CD1c-positive myeloid dendritic cell (primary cell): ENCODE data around the gene RIMS3.

ENCODE experiments used
- DNase-seq: peaks from one replicate; pipeline ENCODE4 v3.0.0-alpha.2; 2016; ENCODE audit errors: extremely low spot score

The RIMS3 gene

DNA sequence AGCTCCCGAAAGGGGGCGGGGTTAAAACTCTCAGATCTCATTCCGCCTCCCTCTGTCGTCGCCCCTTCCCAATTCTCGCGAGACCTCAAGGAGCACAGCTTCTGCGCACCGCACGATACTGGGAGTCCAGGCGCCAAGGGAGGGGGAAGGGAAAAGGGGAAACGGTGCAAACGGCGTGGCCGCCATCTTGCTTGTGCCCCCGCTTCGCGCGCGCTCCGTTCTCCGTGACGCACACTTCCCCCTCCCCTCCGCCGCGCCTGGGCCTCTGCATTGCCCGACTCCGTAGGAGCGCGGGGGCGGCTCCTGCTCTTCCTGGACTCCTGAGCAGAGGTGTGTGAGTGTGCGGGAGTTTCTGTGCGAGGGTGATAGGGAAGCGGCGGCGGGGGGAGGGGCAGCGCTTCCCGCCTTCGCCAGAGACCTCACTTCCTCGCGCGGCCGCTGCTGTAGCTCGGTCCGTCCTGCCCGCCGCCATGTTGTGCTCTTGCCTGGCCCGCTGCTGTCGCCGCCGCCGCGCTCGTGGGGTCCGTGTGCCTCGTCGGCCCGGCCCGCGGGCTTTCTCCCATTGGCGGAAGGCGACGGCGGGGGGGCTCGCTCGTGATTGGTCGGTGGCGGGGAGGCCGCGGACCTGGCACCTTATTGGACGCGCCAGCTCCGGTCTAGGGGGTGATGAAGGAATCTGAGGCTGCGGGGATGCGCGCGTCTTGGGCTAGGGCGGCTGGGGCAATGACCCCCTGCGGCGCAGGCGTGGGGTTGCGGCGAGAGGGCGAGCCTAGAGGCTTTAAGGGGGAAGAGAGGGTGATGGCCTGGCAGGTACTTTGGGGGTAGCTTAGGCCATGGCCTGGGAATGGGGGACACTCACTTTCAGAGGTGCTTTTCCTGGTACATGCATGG, 26.3 kb upstream of the RIMS3 start, which contains the start of gene NFYC:
NFYC (plus strand) TSS at position 167 of the 891 bp plus-strand sequence. CDS start 47,140 bp downstream, outside the sequence.
- DNase-seq, result peak; percentile 100

DNA sequence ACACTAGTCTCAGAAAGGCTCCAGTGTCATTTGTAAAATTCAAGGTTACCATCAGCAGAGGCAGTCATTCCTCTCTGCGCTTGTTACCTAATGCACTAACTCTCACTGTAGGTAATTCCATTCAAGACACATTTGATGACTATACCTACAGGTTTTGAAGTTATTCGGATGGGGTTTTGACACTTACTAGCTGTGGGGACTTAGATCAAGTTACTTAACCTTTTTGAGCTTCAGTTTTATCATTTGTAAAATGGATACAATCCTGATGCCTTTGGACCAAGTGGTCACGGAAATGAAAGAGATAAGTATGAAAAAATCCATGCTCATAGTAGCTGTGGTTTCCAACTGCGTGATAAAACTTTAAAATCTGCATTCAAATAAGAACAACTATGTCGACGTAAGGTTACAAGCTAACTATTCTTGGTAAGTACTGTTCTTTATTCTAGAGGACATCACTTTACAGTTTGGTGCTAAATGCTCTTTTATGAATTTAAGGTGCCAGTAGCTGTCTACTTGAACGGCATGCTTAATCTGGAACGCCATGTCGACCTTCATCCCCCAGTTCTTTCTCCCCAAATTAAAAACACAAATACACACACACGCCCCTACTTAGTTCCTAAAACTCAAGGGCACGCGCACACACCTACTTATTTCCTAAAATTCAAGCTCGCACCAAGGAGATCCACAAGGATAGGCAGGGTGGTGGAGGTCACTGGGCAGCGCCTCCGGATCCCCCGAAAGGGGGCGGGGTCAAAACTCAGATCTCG, 25.5 kb upstream of the RIMS3 start:
- DNase-seq, result no peak

DNA sequence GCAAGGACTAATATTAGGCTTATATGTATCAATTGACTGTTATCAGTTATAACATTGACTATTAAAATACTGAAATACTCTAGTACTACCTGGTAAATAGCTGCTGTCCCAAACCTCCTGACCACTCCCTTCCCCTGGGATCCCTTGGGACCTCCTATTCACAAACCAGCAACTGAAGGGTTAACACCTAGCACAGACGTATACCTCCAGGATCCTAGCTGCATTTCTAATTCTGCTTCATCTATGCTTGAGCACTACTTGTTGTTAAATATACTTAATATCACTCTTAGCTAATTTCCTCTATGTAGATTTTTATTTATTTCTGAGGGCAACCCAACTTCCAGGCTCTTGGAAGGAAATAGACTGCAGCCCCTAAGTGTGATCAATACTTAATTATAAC, 24.3 kb upstream of the RIMS3 start:
- DNase-seq, result no peak

DNA sequence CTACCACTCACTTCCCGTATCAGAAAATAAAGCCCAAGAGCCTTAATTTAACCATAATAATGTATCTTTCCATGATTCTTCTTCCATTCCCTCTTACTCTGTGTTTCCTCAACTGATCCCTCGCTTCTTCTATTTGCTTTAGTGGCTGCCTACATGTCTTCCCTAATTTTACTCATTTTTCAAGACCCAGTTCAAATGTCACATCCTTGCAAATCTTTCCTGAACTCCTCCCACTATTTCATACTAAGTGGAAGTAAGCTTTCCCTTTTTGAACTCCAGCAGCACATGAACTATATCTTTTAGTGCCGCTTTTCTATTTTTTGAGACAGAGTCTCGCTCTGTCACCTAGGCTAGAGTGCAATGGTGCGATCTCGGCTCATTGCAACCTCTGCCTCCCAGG, 22.2 kb upstream of the RIMS3 start:
- peak; percentile 26 for DNase-seq

DNA sequence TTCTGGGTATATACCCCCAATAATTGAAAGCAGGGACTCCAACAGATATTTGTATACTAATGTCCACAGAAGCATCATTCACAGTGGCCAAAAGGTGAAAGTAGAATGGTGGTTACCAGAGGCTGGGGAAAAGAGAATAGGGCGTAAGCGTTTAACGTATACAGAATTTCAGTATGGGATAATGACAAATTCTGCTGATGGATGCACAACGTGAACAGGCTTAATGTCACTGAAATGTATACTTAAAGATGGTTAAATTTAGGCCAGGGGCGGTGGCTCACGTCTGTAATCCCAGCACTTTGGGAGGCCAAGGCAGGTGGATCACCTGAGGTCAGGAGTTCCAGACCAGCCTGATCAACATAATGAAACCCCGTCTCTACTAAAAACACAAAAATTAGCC, 21.6 kb upstream of the RIMS3 start:
- no peak for DNase-seq

DNA sequence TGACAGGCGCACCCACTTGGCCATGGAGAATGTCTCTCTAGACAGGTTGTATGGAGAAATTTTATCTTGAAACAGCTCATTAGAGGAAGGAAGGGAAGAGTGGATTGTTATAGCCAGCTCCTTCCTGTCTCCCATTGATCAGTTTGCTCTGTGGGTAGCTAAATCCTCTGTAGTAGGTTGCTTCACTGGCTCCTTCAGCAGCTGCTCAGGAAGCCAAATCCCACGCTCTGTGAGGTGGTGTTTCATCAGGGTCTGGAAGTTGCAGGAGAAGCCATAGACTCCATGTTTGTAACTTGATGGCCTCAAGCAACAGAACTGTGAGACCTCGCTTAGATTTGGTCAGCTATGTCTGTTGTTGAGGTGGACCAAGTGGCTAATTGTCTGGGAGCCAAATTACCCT, 19.2 kb upstream of the RIMS3 start:
- peak; percentile 30 for DNase-seq

DNA sequence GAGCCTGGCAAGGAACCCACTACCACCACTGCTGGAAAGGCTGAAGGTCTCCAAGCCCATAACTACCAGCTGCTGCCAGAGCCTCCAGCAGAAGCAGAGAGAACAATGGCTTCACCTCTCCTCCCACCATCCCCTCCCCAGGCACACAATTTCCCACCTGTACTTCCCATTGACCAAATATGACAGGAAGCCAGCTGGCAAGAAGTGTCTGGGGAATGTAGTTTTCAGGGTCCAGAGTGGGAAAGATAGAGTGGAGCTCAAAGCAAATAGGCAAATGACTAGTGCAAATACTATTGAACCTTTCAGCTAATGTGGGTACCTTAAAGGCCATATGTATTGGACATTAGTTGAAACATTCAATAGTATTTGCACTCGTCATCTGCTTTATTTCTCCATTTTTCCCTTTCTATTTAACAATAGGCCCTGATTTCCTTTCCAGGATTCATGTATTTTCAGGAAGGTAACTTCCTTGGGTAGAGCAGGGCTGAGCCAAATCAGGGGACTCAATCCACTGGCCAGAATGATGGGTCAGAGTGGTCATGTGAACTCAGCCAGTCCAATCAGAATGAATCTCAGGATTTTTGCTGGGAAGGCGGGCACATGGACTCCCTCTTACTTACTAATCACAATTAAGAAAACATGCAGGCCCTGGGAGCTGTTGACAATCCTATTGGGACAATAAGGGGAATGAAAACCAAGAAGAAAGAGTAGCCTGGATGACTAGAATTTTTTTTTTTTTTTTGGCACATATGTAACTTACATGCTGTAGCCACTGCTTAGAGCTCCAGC, 13.9 kb upstream of the RIMS3 start:
- DNase-seq, result no peak

DNA sequence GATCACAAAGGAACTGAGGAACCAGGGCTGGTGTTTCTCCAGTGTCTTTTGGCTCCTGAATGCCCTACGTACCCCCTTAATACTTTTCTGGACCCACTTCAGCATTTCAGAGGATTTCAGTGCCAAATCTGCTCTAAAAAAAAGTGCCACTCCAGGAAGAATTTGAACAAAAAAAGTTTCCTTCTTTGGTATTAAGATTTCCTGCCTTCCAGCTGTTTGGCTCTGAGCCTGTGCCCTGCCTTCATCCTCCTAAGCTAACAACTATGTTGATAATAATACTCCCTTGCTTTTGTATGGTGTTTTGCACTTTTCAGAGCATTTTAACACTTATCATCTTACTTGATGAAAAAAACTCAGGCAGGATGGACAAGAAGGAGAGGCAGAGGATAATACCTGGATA, 11.0 kb upstream of the RIMS3 start:
- no peak for DNase-seq

DNA sequence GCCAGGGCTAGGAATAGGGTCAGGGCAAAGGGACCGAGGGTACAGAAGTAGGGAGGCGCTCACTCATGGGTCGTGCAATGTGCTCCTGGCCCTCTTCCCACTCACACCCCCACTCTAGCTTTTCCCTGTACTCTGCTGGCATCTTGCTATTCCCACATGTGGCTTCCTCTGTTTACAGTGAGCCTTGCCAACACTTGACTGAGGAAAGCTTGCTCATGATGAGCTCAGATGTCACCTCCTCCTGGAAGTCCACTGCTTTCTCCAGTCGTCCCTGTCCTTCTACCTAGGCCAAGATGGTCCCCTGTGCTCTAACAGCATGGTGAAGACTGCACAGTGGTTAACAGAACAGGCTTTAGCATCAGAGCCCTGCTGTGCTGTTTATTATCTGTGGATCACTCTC, 8.0 kb upstream of the RIMS3 start:
- no peak for DNase-seq

DNA sequence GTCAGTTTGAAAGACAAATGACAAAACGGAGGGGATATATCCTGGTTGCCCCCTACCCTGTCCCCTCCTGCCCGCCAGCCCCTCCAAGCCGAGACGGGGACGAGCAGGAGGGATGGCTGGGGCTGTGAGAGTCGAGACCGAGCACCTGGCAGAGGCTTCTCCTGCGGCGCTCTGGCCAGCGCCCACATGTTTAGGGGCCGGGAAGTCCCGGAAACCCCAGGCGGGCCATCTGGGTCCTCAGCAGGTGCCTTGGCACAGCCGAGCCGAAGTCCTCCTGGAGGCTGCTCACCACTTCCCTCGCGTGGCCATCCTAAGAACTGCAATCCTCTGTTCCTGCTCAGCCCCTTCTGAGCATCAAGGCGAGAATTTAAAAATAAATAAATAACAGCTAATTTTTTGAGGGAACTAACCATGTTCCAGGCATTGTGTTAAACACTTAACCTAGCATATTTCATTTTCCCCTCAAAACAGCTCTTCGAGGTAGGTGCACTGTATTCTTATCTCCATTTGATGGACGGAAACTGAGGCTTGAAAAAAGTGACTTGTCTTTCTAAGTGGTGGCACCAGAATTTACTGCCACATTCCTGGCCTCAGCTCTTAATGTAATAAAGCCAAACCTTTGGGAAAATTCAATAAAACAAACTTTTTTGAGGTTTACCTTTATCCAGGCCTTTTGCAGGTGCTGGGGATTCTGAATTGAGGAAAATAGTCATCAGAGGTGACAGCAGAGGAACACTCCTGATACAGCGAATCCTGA, 3.5 kb upstream of the RIMS3 start:
- DNase-seq, result peak; percentile 87

DNA sequence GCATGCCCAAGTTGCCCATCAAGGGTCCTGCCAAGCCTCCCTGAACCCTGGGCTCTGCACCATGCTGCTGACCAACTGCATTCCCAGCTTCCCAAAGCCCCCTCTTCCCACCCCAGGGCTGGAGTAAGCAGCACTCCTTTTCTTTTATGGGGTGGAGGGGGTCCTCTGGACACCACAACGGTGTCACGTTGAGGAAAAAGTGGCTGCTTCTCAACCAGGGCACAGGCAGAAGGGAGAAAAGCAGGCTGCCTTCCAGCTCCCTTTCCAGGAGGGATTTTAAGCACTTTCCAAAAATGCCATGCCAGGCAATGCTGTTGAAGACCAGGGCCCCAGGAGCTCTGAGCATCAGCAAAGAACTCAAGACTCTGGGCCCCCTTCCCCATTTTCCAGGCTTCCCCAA, 691 bp downstream of the RIMS3 start:
- DNase-seq, result no peak

DNA sequence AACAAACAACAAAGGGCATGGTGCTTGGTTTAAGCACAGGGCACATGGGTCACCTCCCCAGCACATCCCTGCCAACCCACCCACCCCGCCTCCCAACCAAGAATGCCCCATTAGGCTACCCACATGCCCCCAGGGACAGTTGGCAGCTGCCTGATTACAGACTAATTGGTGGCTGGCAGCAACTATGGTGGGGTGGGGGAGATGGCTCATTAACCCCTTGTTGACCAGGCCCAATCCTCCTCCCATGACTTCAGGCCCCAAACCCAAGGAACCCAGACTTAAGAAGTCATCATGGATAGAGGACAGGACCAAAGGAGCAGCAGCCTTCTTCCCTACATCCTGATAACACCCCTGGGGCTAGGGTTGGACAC, 1.3 kb downstream of the RIMS3 start:
- DNase-seq, result no peak

DNA sequence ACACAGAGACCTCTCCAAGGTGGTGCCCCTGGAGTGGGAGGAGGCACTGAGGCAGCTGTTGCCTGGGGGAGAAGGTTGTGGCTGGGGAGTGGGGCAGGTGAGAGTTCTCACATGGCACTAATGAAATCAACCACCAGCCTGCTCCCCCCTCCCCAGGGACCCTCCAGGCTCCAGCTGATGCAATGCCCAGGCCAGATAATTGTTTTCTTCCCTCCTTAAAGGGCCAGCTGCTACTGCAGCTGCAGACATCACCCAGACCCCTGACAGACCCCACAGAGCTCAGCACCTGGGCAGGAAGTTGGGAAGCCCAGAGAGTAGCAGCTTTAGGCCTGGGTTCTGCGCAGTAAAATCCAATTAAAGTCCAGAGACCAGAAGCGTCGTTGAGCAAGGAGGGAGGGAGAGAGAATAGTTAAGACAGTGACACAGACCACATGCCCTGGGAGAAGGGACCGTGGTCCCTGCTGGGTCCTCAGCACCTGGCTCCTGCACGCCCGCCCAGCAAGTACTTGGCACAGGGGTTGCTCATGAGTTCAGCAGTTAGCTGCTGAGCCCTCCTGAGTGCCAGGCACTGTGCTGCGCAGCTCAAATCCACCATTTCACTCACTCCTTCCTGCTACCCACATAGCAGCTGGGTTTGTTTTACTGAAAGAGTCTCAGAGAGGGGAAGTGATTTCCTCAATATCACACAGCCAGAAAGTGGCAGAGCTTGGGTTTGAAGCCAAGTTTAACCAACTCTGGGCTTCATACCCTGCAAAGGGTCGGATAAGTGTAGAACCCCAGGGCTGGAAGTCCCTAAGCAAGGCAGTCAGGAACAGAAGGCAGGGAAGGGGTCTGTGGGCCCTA, 1.9 kb downstream of the RIMS3 start:
- no peak for DNase-seq

DNA sequence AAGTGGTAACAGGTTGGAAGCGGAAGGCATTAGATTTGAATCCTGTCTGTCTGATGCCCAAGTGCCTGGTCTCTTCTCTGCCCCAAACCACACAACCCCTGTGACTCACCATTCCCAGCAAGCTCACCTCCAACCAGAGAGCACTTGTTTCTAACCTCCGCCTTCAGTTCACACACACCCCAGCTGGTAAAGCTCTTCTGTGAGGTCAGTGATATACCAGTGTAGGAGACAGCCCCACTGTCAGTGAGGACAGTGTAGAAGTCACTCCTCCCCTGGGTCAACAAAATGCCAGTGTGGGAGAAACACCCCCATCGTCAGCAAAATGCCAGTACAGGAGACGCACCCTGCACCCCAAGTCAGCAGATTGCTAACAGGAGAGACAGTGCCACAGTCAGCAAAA, 2.6 kb downstream of the RIMS3 start:
- DNase-seq, result no peak

DNA sequence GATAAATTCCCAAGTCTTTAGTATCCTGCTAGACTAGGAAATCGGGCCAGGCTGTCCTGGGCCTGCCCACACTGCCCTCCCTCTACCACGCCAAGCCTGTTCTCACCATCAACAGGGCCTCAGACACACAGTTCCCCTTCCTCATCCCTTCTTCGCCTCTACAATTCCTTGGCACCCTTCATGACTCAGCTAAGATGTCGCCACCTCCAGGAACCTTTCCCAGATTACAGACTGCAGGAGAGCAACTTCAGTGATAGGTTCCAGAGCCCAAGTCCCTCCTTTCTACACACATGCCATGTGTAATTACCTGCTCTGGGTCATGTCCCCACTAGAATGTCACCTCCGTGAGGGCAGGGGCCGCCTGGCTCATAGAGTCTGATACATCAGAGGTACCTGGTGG, 3.3 kb downstream of the RIMS3 start:
- no peak for DNase-seq

DNA sequence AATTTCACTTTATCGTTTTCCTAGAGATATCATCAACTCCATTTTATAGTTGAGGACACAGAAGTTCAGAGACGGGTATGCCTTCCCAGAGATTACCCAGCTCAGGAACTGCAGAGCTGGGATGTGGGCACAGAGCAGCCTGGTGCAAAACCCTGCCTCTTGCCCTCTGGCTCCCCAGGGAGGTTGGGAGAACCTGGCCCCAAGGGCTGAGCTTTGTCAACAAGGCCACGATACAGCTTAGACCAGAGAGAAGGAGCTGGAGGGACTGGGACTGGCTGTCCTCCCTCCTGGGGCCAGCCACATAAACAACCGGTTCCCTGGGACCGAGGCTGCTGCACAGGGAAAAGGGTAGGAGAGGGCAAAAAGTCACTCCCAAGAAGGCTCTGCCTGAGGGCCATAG, 3.8 kb downstream of the RIMS3 start:
- DNase-seq, result no peak

DNA sequence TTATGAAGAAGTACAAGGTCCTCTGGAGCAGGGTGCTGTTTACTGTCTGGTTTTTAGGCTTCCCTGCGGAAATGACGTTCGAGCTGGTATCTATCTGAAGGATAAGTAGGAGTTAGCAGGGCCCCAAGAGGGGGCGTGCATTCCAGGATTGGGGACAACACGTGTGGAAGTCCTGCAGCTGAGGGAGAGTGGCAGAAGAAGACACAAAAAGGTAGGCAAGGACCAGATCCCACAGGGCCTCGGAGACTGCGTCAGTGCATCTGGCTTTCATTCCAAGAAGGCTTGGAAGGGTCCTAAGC, 5.9 kb downstream of the RIMS3 start:
- no peak for DNase-seq

DNA sequence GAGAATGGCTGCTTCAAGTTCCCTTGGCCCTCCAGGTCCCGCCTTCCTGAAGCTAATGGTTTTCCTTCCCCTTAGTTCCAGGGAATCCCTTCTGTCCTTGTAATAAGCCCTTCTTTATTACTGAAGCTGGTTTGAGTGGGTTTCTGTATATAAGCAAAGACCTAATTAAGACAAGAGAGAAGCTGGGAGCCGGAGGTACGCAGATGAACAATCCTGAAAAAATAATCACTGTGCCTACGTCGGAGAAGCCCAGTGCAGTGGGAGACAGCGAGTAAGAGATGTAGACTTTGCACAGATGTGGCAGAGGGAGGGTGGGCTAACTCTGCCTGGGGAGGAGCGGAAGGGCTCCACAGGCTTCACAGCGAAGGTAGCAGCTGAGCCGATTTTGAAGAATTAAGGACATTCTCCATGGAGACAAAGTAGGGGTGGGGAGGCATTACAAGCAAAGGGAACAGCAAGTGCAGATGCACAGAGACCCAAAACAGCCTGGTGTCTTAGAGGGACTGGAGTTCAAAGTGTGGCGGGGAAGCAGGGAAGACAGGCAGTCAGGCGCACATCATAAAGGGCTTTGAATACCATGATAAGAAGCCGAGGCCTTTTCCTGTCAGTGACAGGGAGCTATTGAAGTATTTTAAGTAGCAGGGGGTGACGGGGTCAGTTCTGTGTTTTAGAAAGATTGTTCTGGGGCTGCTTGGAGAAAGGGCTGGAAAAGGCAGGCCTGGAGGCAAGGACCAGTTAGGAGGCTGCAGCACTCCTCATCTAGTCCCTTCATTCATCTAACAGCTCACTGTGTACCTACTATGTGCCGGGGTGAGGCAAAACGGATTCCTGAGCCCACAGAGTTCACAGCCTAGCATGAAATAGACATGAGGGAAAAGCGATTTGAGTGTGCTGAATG, 6.5 kb downstream of the RIMS3 start:
- no peak for DNase-seq

DNA sequence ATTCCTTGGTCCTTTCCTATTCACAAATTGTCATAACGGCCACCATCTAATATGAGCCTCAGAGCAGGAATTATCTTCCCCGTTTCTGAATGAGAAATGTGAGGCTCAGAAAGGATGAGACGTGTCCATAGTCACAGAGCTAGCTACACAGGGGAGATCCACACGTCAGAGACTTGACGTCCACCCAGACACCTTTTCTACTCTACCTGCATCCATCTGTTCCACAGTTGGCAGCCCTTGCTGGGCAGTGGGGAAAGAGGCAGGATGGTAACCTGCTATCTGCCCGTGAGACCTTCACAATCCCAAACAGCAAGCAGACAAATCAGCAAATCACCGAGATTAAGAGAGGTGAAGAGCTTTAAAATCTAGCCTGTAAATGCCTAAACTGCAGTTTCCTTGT, 8.4 kb downstream of the RIMS3 start:
- DNase-seq, result no peak
